HG02759 (cell line): ENCODE data around the gene CD177.
"Not testable (repeated sequence)": the region's sequence is repeated elsewhere in the genome, so short reads cannot be mapped to it uniquely, and the experiment has no call there.

Experiments
- ATAC-seq: cut with Tn5 transposase; IDR thresholded peaks from one replicate; pipeline ENCODE4 v1.9.1; 2021; ENCODE audit warnings: mild to moderate bottlenecking, moderate library complexity; ENCODE audit not compliant: unreplicated experiment

Gene CD177, protein sequence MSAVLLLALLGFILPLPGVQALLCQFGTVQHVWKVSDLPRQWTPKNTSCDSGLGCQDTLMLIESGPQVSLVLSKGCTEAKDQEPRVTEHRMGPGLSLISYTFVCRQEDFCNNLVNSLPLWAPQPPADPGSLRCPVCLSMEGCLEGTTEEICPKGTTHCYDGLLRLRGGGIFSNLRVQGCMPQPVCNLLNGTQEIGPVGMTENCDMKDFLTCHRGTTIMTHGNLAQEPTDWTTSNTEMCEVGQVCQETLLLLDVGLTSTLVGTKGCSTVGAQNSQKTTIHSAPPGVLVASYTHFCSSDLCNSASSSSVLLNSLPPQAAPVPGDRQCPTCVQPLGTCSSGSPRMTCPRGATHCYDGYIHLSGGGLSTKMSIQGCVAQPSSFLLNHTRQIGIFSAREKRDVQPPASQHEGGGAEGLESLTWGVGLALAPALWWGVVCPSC

DNA sequence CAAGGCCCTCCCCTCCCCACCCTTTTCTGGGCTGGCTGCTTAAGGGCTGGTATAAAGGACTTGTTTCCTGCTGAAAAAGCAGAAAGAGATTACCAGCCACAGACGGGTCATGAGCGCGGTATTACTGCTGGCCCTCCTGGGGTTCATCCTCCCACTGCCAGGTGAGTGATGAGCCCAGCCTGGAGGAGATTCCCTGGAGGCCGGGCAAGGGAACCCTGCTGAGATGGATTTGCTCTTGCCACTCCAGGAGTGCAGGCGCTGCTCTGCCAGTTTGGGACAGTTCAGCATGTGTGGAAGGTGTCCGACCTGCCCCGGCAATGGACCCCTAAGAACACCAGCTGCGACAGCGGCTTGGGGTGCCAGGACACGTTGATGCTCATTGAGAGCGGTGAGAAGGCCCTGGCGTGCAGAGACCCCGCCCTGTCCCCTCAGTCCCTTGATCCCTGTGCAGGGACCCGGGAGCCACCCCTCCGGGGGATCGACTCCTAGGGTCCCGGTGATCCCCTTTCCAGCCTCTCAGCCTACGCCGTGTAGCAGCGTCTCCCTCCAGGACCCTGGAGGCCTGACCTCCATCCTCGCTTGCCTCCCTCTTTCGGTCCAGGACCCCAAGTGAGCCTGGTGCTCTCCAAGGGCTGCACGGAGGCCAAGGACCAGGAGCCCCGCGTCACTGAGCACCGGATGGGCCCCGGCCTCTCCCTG lies at the start of gene CD177:
Gene CD177, plus strand, starts transcription at position 81 of the 699 bp plus-strand sequence. Its CDS starts 29 bp downstream, at position 110.
- ATAC-seq, result no peak

DNA sequence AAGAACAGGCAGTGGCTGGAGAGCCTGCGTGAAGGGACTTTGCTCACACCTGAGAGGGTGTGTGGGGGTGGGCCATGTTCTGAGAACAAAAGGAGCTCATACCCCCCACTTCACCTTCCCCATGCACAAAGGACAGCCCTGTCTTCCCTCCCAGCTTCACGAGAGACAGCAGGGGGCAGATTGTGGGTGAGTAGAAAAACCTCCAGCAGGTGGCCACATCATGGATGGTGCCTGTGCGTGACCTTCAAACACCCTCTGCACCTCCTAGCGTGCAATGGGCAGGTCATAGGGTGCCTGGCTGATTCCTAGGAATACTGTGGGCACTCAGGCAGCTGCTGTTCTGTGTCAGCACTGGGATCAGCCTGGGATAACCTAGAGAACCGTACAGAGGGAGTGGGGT lies 47.8 kb upstream of the CD177 start:
- ATAC-seq, result no peak

DNA sequence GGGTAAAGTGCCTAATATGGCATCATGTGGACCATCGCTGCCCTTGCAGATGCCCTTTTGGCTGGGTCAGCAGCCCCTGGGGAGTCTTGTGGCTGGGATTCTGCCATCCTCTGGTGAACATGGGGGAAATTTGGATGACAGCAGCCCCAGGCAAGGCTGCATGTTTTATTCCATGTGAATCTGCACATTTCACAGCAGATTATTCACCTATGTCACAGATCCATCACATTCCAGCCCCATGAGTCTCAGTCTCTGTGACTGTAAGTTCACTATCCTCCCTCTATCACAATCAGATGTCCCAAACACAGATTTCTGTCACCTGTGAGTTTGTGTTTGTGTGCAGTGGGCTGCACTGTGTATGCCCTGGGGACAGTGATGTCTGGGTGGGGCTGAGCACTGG lies 47.4 kb upstream of the CD177 start:
- no peak for ATAC-seq

DNA sequence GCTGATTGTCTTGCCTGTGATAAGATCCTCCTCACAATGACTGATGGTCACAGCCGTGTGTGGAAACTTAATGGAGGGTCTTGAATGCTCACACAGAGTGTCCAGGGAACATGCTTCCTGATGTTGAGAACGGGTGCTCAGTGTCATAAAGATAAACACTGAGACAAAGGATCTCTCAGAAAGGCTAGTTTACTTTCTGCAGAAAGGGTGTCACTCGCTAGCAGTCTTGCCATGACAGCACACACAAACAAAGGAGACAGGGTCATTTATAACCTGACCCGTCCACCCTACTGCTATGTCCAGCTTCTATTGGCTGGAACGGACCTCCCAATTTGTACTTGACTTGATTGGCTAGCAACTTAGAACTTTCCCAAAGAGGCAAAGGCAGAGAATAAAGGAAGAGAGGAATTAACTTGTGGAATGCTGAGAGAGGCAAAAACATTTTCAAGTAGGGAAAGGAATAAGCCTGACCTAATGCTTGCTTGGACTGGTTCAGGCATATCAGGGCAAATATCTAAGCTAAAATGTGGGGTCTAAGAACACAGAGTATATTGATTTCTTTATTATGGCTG lies 45.2 kb upstream of the CD177 start:
- ATAC-seq, result no peak

DNA sequence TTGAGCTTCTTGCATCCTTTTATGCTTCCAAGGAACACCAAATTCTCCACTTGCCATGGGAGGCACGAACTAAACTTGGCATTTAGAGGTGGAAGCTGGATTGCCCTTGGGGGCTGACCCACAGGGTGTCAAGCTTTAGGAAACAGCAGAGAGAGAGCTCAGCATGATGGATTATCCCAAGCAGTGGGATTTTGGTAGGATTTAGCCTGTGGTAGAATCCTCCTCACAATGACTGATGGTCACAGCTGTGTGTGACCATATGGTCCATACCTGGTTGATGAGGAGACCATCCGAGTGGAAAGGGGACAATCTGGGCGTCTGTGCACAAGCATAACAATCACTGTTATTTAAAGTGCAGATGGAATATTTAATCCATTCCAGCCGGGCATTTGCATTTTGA lies 44.0 kb upstream of the CD177 start:
- ATAC-seq, result no peak

DNA sequence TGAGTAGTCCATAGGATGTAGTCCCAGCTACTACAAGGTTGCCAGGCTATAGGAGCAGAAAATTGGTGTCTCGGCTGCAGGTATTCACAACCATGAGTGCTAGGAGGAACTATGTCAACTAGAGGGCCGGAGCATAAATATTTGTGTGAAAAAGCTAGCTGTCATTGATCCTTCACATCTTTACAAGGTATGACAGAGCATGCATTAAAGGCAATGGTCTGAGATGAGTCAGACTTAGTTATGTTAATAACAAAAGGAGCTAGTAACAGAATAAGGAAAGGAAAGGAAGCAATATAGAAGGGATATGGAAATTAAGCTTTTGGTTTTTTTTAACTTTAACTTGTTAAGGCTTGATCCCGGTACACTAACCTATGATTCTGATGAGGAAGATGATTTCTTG lies 43.3 kb upstream of the CD177 start:
- ATAC-seq, result no peak

DNA sequence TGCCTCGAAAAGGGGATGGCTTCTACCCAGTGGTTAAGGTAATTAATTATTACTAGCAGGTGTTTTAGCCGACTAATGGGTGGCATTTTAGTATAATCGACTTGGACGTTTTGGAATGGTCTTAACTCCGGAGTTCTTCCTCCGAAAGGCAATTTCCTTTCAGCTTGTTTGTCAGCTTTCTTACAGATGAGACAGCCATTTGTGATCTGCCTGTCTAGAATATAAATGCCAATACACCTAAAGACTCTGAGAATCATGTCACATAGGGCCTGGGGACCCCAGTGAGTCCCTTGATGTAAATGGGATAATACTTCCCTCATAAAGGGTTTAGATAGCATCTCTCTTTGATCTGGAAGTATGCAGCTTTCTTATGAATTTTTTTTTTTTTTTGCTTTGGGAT lies 42.2 kb upstream of the CD177 start:
- no peak for ATAC-seq

DNA sequence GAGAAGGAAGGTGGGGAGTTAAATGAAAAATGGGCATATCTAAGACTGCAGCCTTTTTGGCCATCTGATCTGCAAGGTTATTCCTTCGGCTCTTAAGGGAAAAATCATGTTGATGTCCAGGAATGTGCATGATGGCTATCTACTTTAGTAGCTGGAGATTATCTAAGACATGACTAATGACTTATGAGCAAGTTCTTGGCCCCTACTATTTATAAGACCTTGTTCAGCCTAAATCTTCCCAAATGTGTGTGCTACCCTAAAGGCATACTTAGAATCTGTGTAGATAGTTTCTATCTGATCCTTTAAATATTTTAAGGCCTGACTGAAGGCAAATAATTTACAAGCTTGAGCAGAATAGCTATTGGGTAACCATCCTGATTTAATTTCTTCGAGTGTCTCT lies 41.8 kb upstream of the CD177 start:
- no peak for ATAC-seq

DNA sequence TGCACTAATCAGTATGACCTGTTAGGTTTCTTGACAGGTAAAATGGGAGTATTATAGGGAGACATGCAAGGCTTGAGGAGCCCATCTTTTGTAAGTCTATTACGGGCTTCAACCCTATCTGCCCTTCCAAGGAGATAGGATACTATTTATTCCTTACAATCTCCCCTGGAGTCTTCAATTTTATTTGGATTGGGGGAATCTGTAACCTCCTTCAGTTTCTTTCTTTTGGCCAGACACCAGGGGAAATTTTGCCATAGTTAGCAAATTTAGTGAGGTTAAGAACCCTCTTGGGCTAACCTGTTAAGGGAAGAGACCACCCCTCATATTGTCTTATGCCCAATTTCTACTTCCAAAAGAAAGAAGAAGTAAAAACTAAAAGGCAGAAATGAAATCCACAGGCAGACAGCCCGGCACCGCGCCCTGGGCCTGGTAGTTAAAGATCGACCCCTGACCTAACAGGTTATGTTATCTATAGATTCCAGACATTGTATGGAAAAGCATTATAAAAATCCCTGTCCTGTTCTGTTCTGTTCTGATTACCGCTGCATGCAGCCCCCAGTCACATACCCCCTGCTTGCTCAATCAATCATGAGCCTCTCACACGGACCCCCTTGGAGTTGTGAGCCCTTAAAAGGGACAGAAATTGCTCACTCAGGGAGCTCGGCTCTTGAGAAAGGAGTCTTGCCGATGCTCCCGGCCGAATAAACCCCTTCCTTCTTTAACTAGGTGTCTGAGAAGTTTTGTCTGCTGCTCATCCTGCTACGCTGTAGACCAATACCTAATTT lies 39.6 kb upstream of the CD177 start:
- ATAC-seq, result no peak

DNA sequence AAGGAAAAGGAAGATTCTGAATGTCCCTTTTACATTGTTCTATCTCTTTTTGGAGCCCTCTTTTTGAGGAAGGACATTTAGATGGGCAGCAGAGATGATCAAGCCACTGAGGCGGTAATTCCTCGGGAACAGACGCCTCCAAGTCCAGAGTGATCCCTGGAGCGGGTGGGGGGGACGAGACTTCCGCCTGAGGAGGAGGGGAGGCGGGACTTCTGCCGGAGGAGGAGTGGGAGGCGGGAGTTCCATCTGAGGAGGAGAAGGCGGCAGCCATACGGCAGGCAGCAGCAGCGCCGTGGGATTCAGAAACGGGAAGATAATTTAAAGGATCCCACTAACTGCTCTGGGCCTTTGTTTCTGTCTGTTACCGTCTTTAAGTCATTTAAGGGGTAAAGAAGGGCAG lies 37.6 kb upstream of the CD177 start:
- ATAC-seq, result no peak

DNA sequence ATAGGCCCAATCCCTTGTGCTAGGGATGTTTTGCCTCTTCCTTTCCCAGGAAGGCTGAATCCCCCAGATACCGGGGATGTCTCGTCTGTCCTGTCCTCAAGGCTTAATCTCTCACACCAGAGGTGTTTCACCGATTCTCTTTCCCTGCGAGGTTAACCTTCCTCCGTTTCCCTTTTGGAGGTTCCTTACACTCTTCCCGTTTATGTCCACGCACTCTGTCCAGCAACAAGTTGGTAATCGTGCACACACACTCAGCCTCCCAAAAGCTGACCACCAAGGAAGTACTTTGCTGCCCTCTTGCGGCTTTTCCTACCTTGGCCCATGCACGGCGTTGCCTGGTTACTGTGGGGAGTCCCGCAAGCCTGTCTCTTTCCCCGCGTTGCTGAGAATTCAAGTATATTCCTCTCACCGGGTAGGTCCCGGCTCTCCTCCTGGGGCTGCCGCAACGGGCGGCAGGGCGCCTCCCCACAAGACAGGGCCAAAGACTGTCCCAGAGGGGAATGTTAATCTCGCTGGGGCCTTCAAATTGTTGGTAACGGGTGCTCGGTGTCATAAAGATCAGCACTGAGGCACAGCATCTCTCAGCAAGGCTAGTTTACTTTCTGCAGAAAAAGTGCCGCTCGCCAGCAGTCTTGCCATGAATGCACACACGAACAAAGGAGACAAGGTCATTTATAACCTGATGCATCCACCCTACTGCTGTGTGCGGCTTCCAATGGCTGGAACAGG lies 36.7 kb upstream of the CD177 start:
- ATAC-seq, result no peak

DNA sequence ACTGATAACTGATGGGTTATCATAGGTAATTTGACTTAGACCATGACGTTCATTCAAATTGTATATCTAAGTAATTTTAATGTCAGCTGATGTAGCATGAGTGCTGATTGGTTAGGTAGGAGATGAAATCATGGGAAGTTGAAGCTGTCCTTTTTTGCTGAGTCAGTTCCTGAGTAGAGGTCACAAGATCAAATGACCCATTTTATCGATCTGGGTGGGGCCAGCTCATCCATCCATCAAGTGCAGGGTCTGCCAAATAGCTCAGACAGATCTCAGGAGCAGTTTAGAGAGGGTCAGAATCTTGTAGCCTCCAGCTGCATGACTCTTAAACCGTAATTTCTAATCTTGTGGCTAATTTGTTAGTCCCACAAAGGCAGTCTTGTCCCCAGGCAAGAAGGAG lies 35.3 kb upstream of the CD177 start:
- no peak for ATAC-seq

DNA sequence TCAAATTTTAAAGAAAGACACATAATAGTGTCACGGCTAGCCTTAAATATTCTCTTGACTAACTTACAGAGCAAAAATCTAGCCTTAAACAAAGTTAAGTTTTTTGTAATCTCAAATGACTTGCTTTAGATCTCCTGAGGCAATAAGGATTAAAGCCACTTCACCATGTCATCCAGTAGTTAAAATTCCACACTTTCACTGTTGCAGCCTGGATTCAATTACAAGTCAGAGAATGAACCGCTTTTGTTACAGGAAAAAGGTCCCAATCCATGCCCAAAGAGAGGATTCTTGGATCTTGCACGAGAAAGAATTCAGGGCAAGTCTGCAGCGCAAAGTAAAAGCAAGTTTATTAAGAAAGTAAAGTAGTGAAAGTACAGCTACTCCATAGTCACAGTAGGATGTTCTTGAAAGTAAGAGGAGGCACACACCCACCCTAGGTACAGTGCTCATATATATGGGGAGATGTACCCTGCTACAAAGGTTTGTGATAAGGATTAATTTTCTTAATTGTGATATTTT lies 34.6 kb upstream of the CD177 start:
- no peak for ATAC-seq

DNA sequence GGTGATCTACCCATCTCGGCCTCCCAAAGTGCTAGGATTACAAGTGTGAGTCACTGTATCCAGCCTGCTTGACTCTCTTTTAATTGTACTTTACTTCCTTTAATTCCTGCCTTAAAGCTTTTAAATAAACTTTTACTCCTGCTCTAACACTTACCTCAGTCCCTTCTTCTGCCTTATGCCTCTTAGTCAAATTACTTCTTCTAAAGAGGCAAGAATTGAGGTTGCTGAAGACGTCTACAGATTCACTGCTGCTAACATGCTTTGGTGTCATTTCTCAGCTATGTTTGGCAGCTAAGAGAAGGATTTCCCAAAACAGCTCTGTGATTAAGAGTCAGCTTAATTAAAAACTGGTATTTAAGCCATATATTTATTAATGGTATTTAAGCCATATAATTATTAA lies 32.9 kb upstream of the CD177 start:
- no peak for ATAC-seq

DNA sequence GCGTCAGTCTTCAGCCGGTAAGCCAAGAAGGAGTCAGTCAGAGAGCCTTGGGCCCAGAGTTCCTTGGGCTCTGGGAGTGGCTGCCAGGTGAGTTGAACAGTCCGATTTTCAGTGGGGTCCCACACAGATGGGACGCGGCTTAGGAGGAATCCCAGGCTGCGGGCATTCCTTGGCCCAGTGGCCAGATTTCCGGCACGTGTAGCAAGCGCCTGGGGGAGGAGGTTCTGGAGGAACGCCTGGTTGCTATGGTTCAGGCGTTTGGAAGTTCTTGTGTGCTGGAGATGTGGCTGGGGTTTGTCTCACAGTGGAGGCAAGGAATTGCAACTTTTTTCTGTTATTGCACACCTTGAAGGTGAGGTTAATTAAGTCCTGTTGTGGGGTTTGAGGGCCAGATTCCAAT lies 26.7 kb upstream of the CD177 start:
- ATAC-seq, result not testable (repeated sequence)

DNA sequence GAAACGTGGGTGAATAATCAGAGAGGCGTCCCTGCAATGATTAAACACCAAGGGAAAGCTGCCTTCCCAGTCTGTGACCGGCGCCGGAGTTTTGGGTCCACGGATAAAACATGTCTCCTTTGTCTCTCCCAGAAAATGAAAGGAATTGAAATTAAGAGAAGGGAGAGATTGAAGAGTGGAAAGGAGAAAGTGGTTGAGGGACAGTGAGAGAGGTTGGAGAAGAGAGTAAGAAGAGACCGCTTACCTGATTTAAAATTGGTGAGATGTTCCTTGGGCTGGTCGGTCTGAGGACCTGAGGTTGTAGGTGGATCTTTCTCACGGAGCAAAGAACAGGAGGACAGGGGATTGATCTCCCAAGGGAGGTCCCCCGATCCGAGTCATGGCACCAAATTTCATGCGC lies 24.9 kb upstream of the CD177 start:
- ATAC-seq, result not testable (repeated sequence)

DNA sequence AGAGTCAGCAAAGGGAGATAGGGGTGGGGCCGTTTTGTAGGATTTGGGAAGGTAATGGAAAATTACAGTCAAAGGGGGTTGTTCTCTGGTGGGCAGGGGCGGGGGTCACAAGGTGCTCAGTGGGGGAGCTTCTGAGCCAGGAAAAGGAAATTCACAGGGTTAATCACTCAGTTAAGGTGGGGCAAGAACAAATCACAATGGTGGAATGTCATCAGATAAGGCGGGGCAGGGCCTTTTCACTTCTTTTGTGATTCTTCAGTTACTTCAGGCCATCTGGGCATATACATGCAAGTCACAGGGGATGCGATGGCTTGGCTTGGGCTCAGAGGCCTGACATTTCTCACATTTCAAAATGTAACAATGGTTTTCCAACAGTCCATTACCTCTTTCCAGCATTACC lies 24.4 kb upstream of the CD177 start:
- ATAC-seq, result not testable (repeated sequence)

DNA sequence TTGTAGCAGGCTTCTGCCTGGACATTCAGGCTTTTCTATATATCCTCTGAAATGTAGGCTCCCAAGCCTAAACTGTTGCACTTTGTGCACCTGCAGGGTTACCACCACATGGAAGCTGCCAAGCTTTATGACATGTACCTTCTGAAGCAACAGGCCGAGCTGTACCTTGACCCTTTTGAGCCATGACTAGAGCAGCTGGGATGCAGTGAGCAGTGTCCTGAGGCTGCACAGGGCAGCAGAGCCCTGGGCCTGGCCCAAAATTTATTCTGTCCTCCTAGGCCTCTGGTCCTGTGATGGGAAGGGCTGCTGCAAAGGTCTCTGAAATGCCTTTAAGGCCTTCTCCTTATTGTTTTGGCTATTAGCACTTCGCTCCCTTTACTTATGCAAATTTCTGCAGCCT lies 23.5 kb upstream of the CD177 start:
- no peak for ATAC-seq

DNA sequence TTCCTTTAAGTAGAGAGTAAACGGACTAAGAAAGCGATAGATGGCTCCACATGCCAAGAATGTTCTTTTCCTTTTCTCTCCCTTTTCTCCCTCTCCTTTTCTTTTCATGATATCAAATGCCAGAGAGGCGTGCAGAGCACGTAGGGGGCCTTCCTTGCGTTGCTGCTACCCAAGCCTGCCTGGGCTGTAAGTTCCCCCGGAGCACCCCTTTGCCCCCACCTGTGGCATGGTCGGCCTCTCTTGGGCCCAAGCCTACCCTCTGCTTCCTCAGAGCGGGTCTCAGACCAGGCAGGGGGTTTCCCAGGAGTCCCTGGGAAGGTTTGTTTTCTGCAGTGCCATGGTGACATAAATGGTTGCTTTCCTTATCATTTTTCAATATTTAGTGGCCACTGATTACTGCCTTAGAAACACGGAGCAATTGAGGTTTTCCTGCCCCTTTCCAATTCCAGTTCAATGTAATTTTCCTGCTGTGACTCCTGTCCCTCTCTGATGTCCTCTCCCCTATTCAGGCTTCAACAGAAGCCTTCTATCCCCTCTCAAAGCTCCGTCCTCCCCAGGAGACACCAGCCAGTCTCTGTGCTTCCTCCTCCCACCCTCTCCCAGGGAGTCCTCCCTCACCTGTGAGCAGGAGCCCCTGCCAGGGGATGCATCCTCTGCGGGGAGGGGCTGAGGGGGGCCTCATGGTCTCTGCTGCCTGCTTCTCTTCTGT lies 22.6 kb upstream of the CD177 start:
- no peak for ATAC-seq
